ENCODE measurements around the gene NDUFB11. TPM values are rescaled to one million over a fixed set of nuclear protein-coding genes. Genes with fewer than 3 reads are reported as not detected.
"Not testable (repeated sequence)": the region's sequence is repeated elsewhere in the genome, so short reads cannot be mapped to it uniquely, and the experiment has no call there.

The NDUFB11 gene
- total and polyA plus RNA-seq, 7 experiments from 2014 or later, result 51.3 to 162 (median 58.8) TPM

- DNase-seq; CTCF ChIA-PET; H3K4me3 Mint-ChIP-seq; intact Hi-C loops (cut with micrococcal nuclease); H3K4me1 ChIP-seq (ENCODE audit: control insufficient read depth in 2 of 2, insufficient read depth in 2 of 2, low read length in 2 of 2); H3K4me3 ChIP-seq (ENCODE audit: low read length); H3K27me3 ChIP-seq (ENCODE audit: control insufficient read depth in 2 of 2, insufficient read depth in 2 of 2, low read length in 2 of 2); H3K4me1 Mint-ChIP-seq; H3K36me3 Mint-ChIP-seq; H3K27me3 Mint-ChIP-seq; H3K27ac Mint-ChIP-seq; H3K9me3 ChIP-seq (ENCODE audit: control insufficient read depth in 2 of 3, low read length in 3 of 3); H3K27ac ChIP-seq (ENCODE audit: low read depth, low read length); H3K36me3 ChIP-seq (ENCODE audit: control insufficient read depth in 2 of 3, insufficient read depth in 3 of 3, low read length in 3 of 3); ATAC-seq; H3K9me3 Mint-ChIP-seq; POLR2A ChIA-PET: not testable (repeated sequence)
These were observed 20.0 kb downstream of the NDUFB11 start for GRCh38 chrX:47124466-47124865.

- CTCF ChIA-PET, ATAC-seq: not testable (repeated sequence)
These were observed 27.9 kb downstream of the NDUFB11 start for GRCh38 chrX:47116551-47117110.

GRCh38 chrX:47112316-47112954, 32.1 kb downstream of the NDUFB11 start:
- H3K36me3 Mint-ChIP-seq, result peaks cover 0 to 6% (median 0%) of the 10 kb centered on the region in 5 donors

More at GRCh38 chrX:47116551-47117110, 27.9 kb downstream of the NDUFB11 start:
- intact Hi-C loops (cut with micrococcal nuclease); DNase-seq; H3K9me3 ChIP-seq (ENCODE audit: control insufficient read depth in 2 of 3, low read length in 3 of 3); H3K27ac Mint-ChIP-seq; H3K4me1 Mint-ChIP-seq; H3K27ac ChIP-seq (ENCODE audit: low read depth, low read length); H3K27me3 Mint-ChIP-seq; H3K36me3 Mint-ChIP-seq; POLR2A ChIA-PET; H3K4me1 ChIP-seq (ENCODE audit: control insufficient read depth in 2 of 2, insufficient read depth in 2 of 2, low read length in 2 of 2); H3K27me3 ChIP-seq (ENCODE audit: control insufficient read depth in 2 of 2, insufficient read depth in 2 of 2, low read length in 2 of 2); H3K4me3 Mint-ChIP-seq; H3K4me3 ChIP-seq (ENCODE audit: low read length); H3K36me3 ChIP-seq (ENCODE audit: control insufficient read depth in 2 of 3, insufficient read depth in 3 of 3, low read length in 3 of 3): not testable (repeated sequence)
- H3K9me3 Mint-ChIP-seq, result peaks cover 0 to 11% (median 0%) of the 10 kb centered on the region in 11 donors

GRCh38 chrX:47110936-47111615, 33.4 kb downstream of the NDUFB11 start:
- POLR2A ChIA-PET, result interaction anchor here (0.7 kb wide), 1 partner anchor 18 kb away, joined by 3 read pairs; no protein-coding TSS in a partner anchor

More at GRCh38 chrX:47112316-47112954, 32.1 kb downstream of the NDUFB11 start:
- no peaks in the 10 kb centered on the region for H3K36me3 ChIP-seq (ENCODE audit: control insufficient read depth in 2 of 3, insufficient read depth in 3 of 3, low read length in 3 of 3)
- H3K27me3 ChIP-seq (ENCODE audit: control insufficient read depth in 2 of 2, insufficient read depth in 2 of 2, low read length in 2 of 2), result no peaks in the 10 kb centered on the region
- no peaks in the 10 kb centered on the region for H3K9me3 ChIP-seq (ENCODE audit: control insufficient read depth in 2 of 3, low read length in 3 of 3)
- no peaks in the 10 kb centered on the region for H3K4me1 ChIP-seq (ENCODE audit: control insufficient read depth in 2 of 2, insufficient read depth in 2 of 2, low read length in 2 of 2)
- H3K27ac ChIP-seq (ENCODE audit: low read depth, low read length), result no peak overlapping the region
- no peak overlapping the region for H3K4me3 ChIP-seq (ENCODE audit: low read length)
- DNase-seq (no peak), ATAC-seq (no peak)
- Mint-ChIP-seq H3K27me3 (no peaks in the 10 kb centered on the region), H3K9me3 (peaks cover 0 to 11% (median 0%) of the 10 kb centered on the region in 11 donors), H3K27ac (no peak overlapping the region), H3K4me3 (no peak overlapping the region), H3K4me1 (peaks cover 0 to 1% (median 0%) of the 10 kb centered on the region in 7 donors)
- intact Hi-C loops (cut with micrococcal nuclease), result no loop called here
- CTCF ChIA-PET, result no interaction called here
- POLR2A ChIA-PET, result no interaction called here

GRCh38 chrX:47101206-47101605, 43.3 kb downstream of the NDUFB11 start:
- H3K4me3 ChIP-seq (ENCODE audit: low read length), result no peak overlapping the region
- H3K36me3 ChIP-seq (ENCODE audit: control insufficient read depth in 2 of 3, insufficient read depth in 3 of 3, low read length in 3 of 3), result no peaks in the 10 kb centered on the region
- intact Hi-C loops (cut with micrococcal nuclease), result no loop called here
- ChIA-PET CTCF (no interaction called here), POLR2A (no interaction called here)
- Mint-ChIP-seq H3K27ac (peak overlapping the region in 1 of 9 donors; percentile 34), H3K27me3 (no peaks in the 10 kb centered on the region), H3K9me3 (no peaks in the 10 kb centered on the region), H3K4me1 (no peaks in the 10 kb centered on the region), H3K36me3 (no peaks in the 10 kb centered on the region), H3K4me3 (no peak overlapping the region)
- DNase-seq (no peak), ATAC-seq (no peak)
- H3K9me3 ChIP-seq (ENCODE audit: control insufficient read depth in 2 of 3, low read length in 3 of 3), result no peaks in the 10 kb centered on the region
- H3K27me3 ChIP-seq (ENCODE audit: control insufficient read depth in 2 of 2, insufficient read depth in 2 of 2, low read length in 2 of 2), result no peaks in the 10 kb centered on the region
- H3K27ac ChIP-seq (ENCODE audit: low read depth, low read length), result no peak overlapping the region
- H3K4me1 ChIP-seq (ENCODE audit: control insufficient read depth in 2 of 2, insufficient read depth in 2 of 2, low read length in 2 of 2), result no peaks in the 10 kb centered on the region

More at GRCh38 chrX:47110936-47111615, 33.4 kb downstream of the NDUFB11 start:
- H3K4me3 ChIP-seq (ENCODE audit: low read length); H3K9me3 ChIP-seq (ENCODE audit: control insufficient read depth in 2 of 3, low read length in 3 of 3); H3K27ac ChIP-seq (ENCODE audit: low read depth, low read length); H3K4me1 Mint-ChIP-seq; H3K36me3 ChIP-seq (ENCODE audit: control insufficient read depth in 2 of 3, insufficient read depth in 3 of 3, low read length in 3 of 3); H3K36me3 Mint-ChIP-seq; H3K4me1 ChIP-seq (ENCODE audit: control insufficient read depth in 2 of 2, insufficient read depth in 2 of 2, low read length in 2 of 2); H3K27ac Mint-ChIP-seq; ATAC-seq; H3K27me3 ChIP-seq (ENCODE audit: control insufficient read depth in 2 of 2, insufficient read depth in 2 of 2, low read length in 2 of 2); DNase-seq; intact Hi-C loops (cut with micrococcal nuclease); H3K27me3 Mint-ChIP-seq; H3K4me3 Mint-ChIP-seq: not testable (repeated sequence)
- peaks cover 0 to 11% (median 0%) of the 10 kb centered on the region in 11 donors for H3K9me3 Mint-ChIP-seq
- CTCF ChIA-PET, result interaction anchor here (0.7 kb wide), 1 partner anchor 290 kb away, joined by 3 read pairs; no protein-coding TSS in a partner anchor

GRCh38 chrX:47098338-47099094, 46.0 kb downstream of the NDUFB11 start:
- Mint-ChIP-seq H3K4me1 (no peaks in the 10 kb centered on the region), H3K27ac (no peak overlapping the region), H3K36me3 (no peaks in the 10 kb centered on the region), H3K9me3 (no peaks in the 10 kb centered on the region), H3K27me3 (no peaks in the 10 kb centered on the region), H3K4me3 (no peak overlapping the region)
- DNase-seq (no peak), ATAC-seq (no peak)
- H3K27me3 ChIP-seq (ENCODE audit: control insufficient read depth in 2 of 2, insufficient read depth in 2 of 2, low read length in 2 of 2), result no peaks in the 10 kb centered on the region
- intact Hi-C loops (cut with micrococcal nuclease), result loop anchor here in 1 of 2 donors (10.0 kb wide), 1 partner anchor 286 kb away; no protein-coding TSS in a partner anchor
- H3K4me1 ChIP-seq (ENCODE audit: control insufficient read depth in 2 of 2, insufficient read depth in 2 of 2, low read length in 2 of 2), result no peaks in the 10 kb centered on the region
- no peak overlapping the region for H3K4me3 ChIP-seq (ENCODE audit: low read length)
- ChIA-PET CTCF (no interaction called here), POLR2A (no interaction called here)
- no peaks in the 10 kb centered on the region for H3K36me3 ChIP-seq (ENCODE audit: control insufficient read depth in 2 of 3, insufficient read depth in 3 of 3, low read length in 3 of 3)
- H3K27ac ChIP-seq (ENCODE audit: low read depth, low read length), result no peak overlapping the region
- no peaks in the 10 kb centered on the region for H3K9me3 ChIP-seq (ENCODE audit: control insufficient read depth in 2 of 3, low read length in 3 of 3)

Data from naive thymus-derived CD4-positive, alpha-beta T cell (primary cell).